Activated CD4-positive, alpha-beta memory T cell treated with anti-CD3 and anti-CD28 coated beads, Interleukin-2, amount 10 ng/mL, durations not matched to agents 7 days and 5 days (primary cell): ENCODE data around the gene CD79A. TPM values are rescaled to one million over a fixed set of nuclear protein-coding genes. Genes with fewer than 3 reads are reported as not detected.

Experiments used
- CTCF ChIA-PET: fragments of 350-600 bp; sonication (Branson Sonifier 250); formaldehyde crosslinking; loops from one replicate; lab custom pipeline; 2021; ENCODE audit warnings: antibody characterized with exemption, inconsistent platforms; lab: Charles Lee
- POLR2A ChIA-PET: fragments of 350-600 bp; sonication (Branson Sonifier 250); formaldehyde crosslinking; loops from one replicate; lab custom pipeline; 2021; ENCODE audit warnings: antibody characterized with exemption; lab: Charles Lee
- DNase-seq: peaks from one replicate; pipeline ENCODE4 v3.0.0-alpha.2; 2020
- H3K27ac Mint-ChIP-seq: one replicate; pipeline ENCODE4 v1.8.0; 2021; ENCODE audit warnings: mild to moderate bottlenecking, mixed read lengths
- H3K27me3 Mint-ChIP-seq: one replicate; pipeline ENCODE4 v1.8.0; 2021; ENCODE audit warnings: mixed read lengths
- H3K36me3 Mint-ChIP-seq: one replicate; pipeline ENCODE4 v1.8.0; 2021; ENCODE audit warnings: low read depth, mixed read lengths
- H3K4me1 Mint-ChIP-seq: one replicate; pipeline ENCODE4 v1.8.0; 2021; ENCODE audit warnings: mixed read lengths
- H3K4me3 Mint-ChIP-seq: one replicate; pipeline ENCODE4 v1.8.0; 2021; ENCODE audit warnings: mild to moderate bottlenecking, mixed read lengths
- H3K9me3 Mint-ChIP-seq: one replicate; pipeline ENCODE4 v1.8.0; 2021; ENCODE audit warnings: mixed read lengths
- total RNA-seq, 2 experiments: library from RNA; stranded (reverse); gene quantifications; one replicate each; pipeline ENCODE4 v1.2.3, GENCODE V29; 2021

The CD79A gene
- total RNA-seq, 2 experiments from 2014 or later: 0.35 to 0.38 TPM

- Mint-ChIP-seq H3K27ac (no peak overlapping the region), H3K9me3 (no peaks in the 10 kb centered on the region), H3K36me3 (no peaks in the 10 kb centered on the region), H3K4me1 (peaks cover 4% of the 10 kb centered on the region), H3K27me3 (peaks cover 14% of the 10 kb centered on the region), H3K4me3 (no peak overlapping the region)
- ChIA-PET POLR2A (no interaction called here), CTCF (no interaction called here)
- DNase-seq: no peak
Observed at GRCh38 chr19:41919948-41920712, 43.1 kb downstream of the CD79A start.

GRCh38 chr19:41920882-41921576, 44.0 kb downstream of the CD79A start:
- H3K27me3 Mint-ChIP-seq: peaks cover 14% of the 10 kb centered on the region
- POLR2A ChIA-PET: interaction anchor here (1.2 kb wide), 1 partner anchor 14 kb away, joined by 3 read pairs; no protein-coding TSS in a partner anchor
- CTCF ChIA-PET: no interaction called here
- no peak overlapping the region for H3K27ac Mint-ChIP-seq
- DNase-seq: no peak
- H3K9me3 Mint-ChIP-seq: no peaks in the 10 kb centered on the region
- peaks cover 4% of the 10 kb centered on the region for H3K4me1 Mint-ChIP-seq
- H3K4me3 Mint-ChIP-seq: no peak overlapping the region
- no peaks in the 10 kb centered on the region for H3K36me3 Mint-ChIP-seq

GRCh38 chr19:41921577-41922576, 44.8 kb downstream of the CD79A start:
- no peak for DNase-seq
- Mint-ChIP-seq H3K27ac (no peak overlapping the region), H3K4me3 (no peak overlapping the region), H3K4me1 (peaks cover 4% of the 10 kb centered on the region), H3K27me3 (peaks cover 14% of the 10 kb centered on the region), H3K9me3 (no peaks in the 10 kb centered on the region), H3K36me3 (no peaks in the 10 kb centered on the region)
- ChIA-PET CTCF (no interaction called here), POLR2A (interaction anchor here (1.2 kb wide), 1 partner anchor 13 kb away, joined by 3 read pairs; no protein-coding TSS in a partner anchor)

- Mint-ChIP-seq H3K4me3 (no peak overlapping the region), H3K27me3 (peaks cover 14% of the 10 kb centered on the region), H3K4me1 (peaks cover 4% of the 10 kb centered on the region), H3K9me3 (no peaks in the 10 kb centered on the region), H3K27ac (no peak overlapping the region), H3K36me3 (no peaks in the 10 kb centered on the region)
- CTCF ChIA-PET: no interaction called here
- POLR2A ChIA-PET: interaction anchor here (1.2 kb wide), 2 partner anchors 11 to 12 kb away, joined by 3 to 4 read pairs; no protein-coding TSS in a partner anchor
- no peak for DNase-seq
Observed at GRCh38 chr19:41922585-41922984, 45.5 kb downstream of the CD79A start.

- Mint-ChIP-seq H3K27me3 (peaks cover 15% of the 10 kb centered on the region), H3K36me3 (no peaks in the 10 kb centered on the region), H3K27ac (no peak overlapping the region), H3K9me3 (no peaks in the 10 kb centered on the region), H3K4me1 (peaks cover 6% of the 10 kb centered on the region), H3K4me3 (no peak overlapping the region)
- ChIA-PET POLR2A (interaction anchor here (1.2 kb wide), 1 partner anchor 11 kb away, joined by 4 read pairs; no protein-coding TSS in a partner anchor), CTCF (no interaction called here)
- DNase-seq: no peak
Observed at GRCh38 chr19:41923045-41923788, 46.1 kb downstream of the CD79A start.

GRCh38 chr19:41924151-41925145, 47.4 kb downstream of the CD79A start:
- Mint-ChIP-seq H3K4me1 (peaks cover 13% of the 10 kb centered on the region), H3K9me3 (no peaks in the 10 kb centered on the region), H3K27ac (no peak overlapping the region), H3K4me3 (no peak overlapping the region), H3K36me3 (peaks cover 4% of the 10 kb centered on the region), H3K27me3 (peaks cover 22% of the 10 kb centered on the region)
- ChIA-PET CTCF (no interaction called here), POLR2A (no interaction called here)
- DNase-seq: no peak

GRCh38 chr19:41925208-41926003, 48.3 kb downstream of the CD79A start:
- CTCF ChIA-PET: no interaction called here
- no peak for DNase-seq

GRCh38 chr19:41926028-41926762, 49.1 kb downstream of the CD79A start:
- H3K4me3 Mint-ChIP-seq: no peak overlapping the region
- POLR2A ChIA-PET: no interaction called here
- H3K9me3 Mint-ChIP-seq: no peaks in the 10 kb centered on the region
- CTCF ChIA-PET: no interaction called here
- peaks cover 22% of the 10 kb centered on the region for H3K4me1 Mint-ChIP-seq
- DNase-seq: no peak
- peaks cover 4% of the 10 kb centered on the region for H3K36me3 Mint-ChIP-seq
- no peak overlapping the region for H3K27ac Mint-ChIP-seq
- peaks cover 35% of the 10 kb centered on the region for H3K27me3 Mint-ChIP-seq

More at GRCh38 chr19:41925208-41926003, 48.3 kb downstream of the CD79A start:
- Mint-ChIP-seq H3K4me1 (peaks cover 22% of the 10 kb centered on the region), H3K9me3 (no peaks in the 10 kb centered on the region), H3K4me3 (no peak overlapping the region), H3K36me3 (peaks cover 4% of the 10 kb centered on the region), H3K27ac (no peak overlapping the region), H3K27me3 (peaks cover 30% of the 10 kb centered on the region)
- POLR2A ChIA-PET: no interaction called here

GRCh38 chr19:41926763-41927496, 49.9 kb downstream of the CD79A start:
- Mint-ChIP-seq H3K36me3 (peaks cover 4% of the 10 kb centered on the region), H3K9me3 (no peaks in the 10 kb centered on the region), H3K27me3 (peaks cover 35% of the 10 kb centered on the region), H3K4me3 (no peak overlapping the region), H3K27ac (no peak overlapping the region), H3K4me1 (peaks cover 22% of the 10 kb centered on the region)
- no peak for DNase-seq
- POLR2A ChIA-PET: interaction anchor here (2.3 kb wide), 1 partner anchor 42 kb away, joined by 7 read pairs; no protein-coding TSS in a partner anchor
- CTCF ChIA-PET: interaction anchor here (0.6 kb wide), 1 partner anchor 67 kb away, joined by 3 read pairs; no protein-coding TSS in a partner anchor
